GM12878 (cell line): Measurements from ENCODE around the gene SSH3. TPM values are rescaled to one million over a fixed set of nuclear protein-coding genes. Genes with fewer than 3 reads are reported as not detected.

Source experiments
- ATAC-seq: fragments of 200-7000 bp; cut with Tn5 transposase; 3 replicates; pipeline ENCODE4 v1.9.1; 2020; ENCODE audit warnings: mild to moderate bottlenecking, moderate library complexity
- BruUV-seq: library from RNA; stranded (reverse); fragments of 400-500 nt; replicated peaks from 2 replicates; lab custom pipeline; 2021; lab: Mats Ljungman, UMichigan
- CTCF ChIA-PET: fragments of 300-600 bp; sonication (Branson Sonifier 250); formaldehyde crosslinking; extraction: SDS; loops from one replicate; lab custom pipeline; 2021; ENCODE audit warnings: inconsistent platforms; lab: Yijun Ruan, JAX
- POLR2A ChIA-PET: fragments of 350-600 bp; formaldehyde crosslinking; extraction: SDS; loops from one replicate; lab custom pipeline; 2021; ENCODE audit warnings: inconsistent platforms; lab: Charles Lee
- RAD21 ChIA-PET: fragments of 300-600 bp; sonication (Branson Sonifier 250); formaldehyde crosslinking; loops from one replicate; lab custom pipeline; 2023; ENCODE audit warnings: antibody characterized with exemption; ENCODE audit not compliant: unreplicated experiment; lab: Charles Lee
- SMC1A ChIA-PET: fragments of 300-600 bp; sonication (Branson Sonifier 250); formaldehyde crosslinking; loops from one replicate; lab custom pipeline; 2023; ENCODE audit not compliant: unreplicated experiment, uncharacterized antibody; lab: Charles Lee
- DNase-seq: peaks from one replicate; pipeline ENCODE4 v3.0.0-alpha.2; 2011; ENCODE audit warnings: low read depth, low spot score
- FAIRE-seq: peaks from 3 replicates; lab custom pipeline; 2011; peaks lifted over from hg19 to GRCh38; lab: Jason Lieb, UNC
- H2AFZ ChIP-seq: 2 replicates; pipeline ENCODE4 v1.6.0; 2011; ENCODE audit warnings: low read depth, low read length, control low read depth; ENCODE audit not compliant: control insufficient read depth
- H3K27ac ChIP-seq: 2 replicates; pipeline ENCODE4 v1.5.1; 2011; ENCODE audit warnings: control low read depth; ENCODE audit not compliant: control insufficient read depth, insufficient read depth
- H3K27me3 ChIP-seq, 2 experiments: replicated peaks in 1 of 2; 2 replicates each; pipeline versions ENCODE4 v1.6.0 to v1.6.1; 2011; ENCODE audit warnings: low read length in 1 of 2; ENCODE audit not compliant: control insufficient read depth in 2 of 2, insufficient read depth in 2 of 2
- H3K36me3 ChIP-seq, 2 experiments: 2 replicates each; pipeline ENCODE4 v1.5.1; 2011; ENCODE audit warnings: low read length in 1 of 2; ENCODE audit not compliant: control insufficient read depth in 2 of 2, insufficient read depth in 2 of 2
- H3K4me1 ChIP-seq: 2 replicates; pipeline ENCODE4 v1.6.1; 2011; ENCODE audit warnings: mild to moderate bottlenecking, low read length, moderate library complexity, mixed read lengths; ENCODE audit not compliant: control insufficient read depth, insufficient read depth
- H3K4me2 ChIP-seq: 2 replicates; pipeline ENCODE4 v1.6.0; 2011; ENCODE audit warnings: control low read depth; ENCODE audit not compliant: control insufficient read depth, insufficient read depth
- H3K4me3 ChIP-seq: fragments of 200-600 bp; sonication (generic); 2 replicates; pipeline ENCODE4 v1.5.1; 2016
- H3K79me2 ChIP-seq: 2 replicates; pipeline ENCODE4 v1.6.0; 2011; ENCODE audit warnings: low read length; ENCODE audit not compliant: control insufficient read depth, insufficient read depth
- H3K9ac ChIP-seq: 2 replicates; pipeline ENCODE4 v1.8.0; 2011; ENCODE audit warnings: low read length, control low read depth, mixed read lengths; ENCODE audit not compliant: control insufficient read depth, insufficient read depth
- H3K9me3 ChIP-seq: replicated peaks from 3 replicates; pipeline ENCODE4 v1.5.1; 2011; ENCODE audit warnings: mild to moderate bottlenecking, low read length; ENCODE audit not compliant: control insufficient read depth, insufficient read depth
- H4K20me1 ChIP-seq: 2 replicates; pipeline ENCODE4 v1.6.0; 2011; ENCODE audit not compliant: control insufficient read depth, insufficient read depth
- BCL11A ChIP-seq: IDR thresholded peaks from 2 replicates; pipeline ENCODE4 v1.6.1; 2011; ENCODE audit warnings: low read depth, low read length
- EZH2 ChIP-seq: IDR thresholded peaks from 2 replicates; pipeline ENCODE4 v1.6.1; 2012; ENCODE audit warnings: low read depth, mild to moderate bottlenecking, control low read depth, inconsistent platforms, low read length, borderline replicate concordance; ENCODE audit not compliant: control insufficient read depth
- GATAD2B ChIP-seq: fragments of 450-650 bp; conservative IDR thresholded peaks from 2 replicates; pipeline ENCODE4 v1.6.1; 2017; ENCODE audit warnings: low read depth, mild to moderate bottlenecking, moderate library complexity
- IKZF1 ChIP-seq: fragments of 450-650 bp; conservative IDR thresholded peaks from 2 replicates; pipeline ENCODE4 v1.6.1; 2017; ENCODE audit warnings: antibody characterized with exemption, mild to moderate bottlenecking
- YBX1 ChIP-seq: fragments of 450-650 bp; IDR thresholded peaks from 2 replicates; pipeline ENCODE4 v1.6.1; 2016; ENCODE audit warnings: antibody characterized with exemption
- WGBS: methylation state at CpG from one replicate; pipeline ENCODE4 v1.1.6; 2016; ENCODE audit warnings: low lambda C conversion rate; ENCODE audit not compliant: insufficient replicate concordance, insufficient coverage; ENCODE audit errors: missing lambda C conversion rate; 5-methylcytosine and 5-hydroxymethylcytosine counted together
- in situ Hi-C: fragments of 300-500 bp; cut with MboI; formaldehyde crosslinking; loops from 9 replicates; pipeline ENCODE4 v1.14.3; 2018; ENCODE audit warnings: mixed read lengths
- intact Hi-C: fragments of 100-400 bp; cut with micrococcal nuclease; formaldehyde crosslinking; loops from one replicate; pipeline ENCODE4 v1.14.2; 2022; ENCODE audit not compliant: unreplicated experiment
- polyA plus RNA-seq, 11 experiments: library from polyadenylated mRNA; depleted of rRNA in 4 of 11; unstranded in 6 of 11; stranded (reverse) in 5 of 11; fragments of >200 nt; fragmentation: Nextera tagmentation in 4 of 11; fragmentation: Illumina TruSeq in 1 of 11; extraction: Ambion mirVana in 4 of 11; extraction: Trizol in 1 of 11; gene quantifications; 1 replicate in 1 of 11; 2 replicates in 10 of 11; pipeline versions ENCODE4 v1.2.1 to v1.2.3, GENCODE V29; 2011 to 2016; ENCODE audit warnings: inconsistent platforms in 2 of 11, missing spikeins in 2 of 11, low read depth in 1 of 11
- total RNA-seq, 4 experiments: library from RNA; depleted of rRNA in 3 of 4; stranded (reverse); fragments of >200 nt in 3 of 4; fragmentation: Illumina TruSeq in 1 of 4; extraction: Trizol in 1 of 4; gene quantifications; 2 replicates each; pipeline versions ENCODE4 v1.2.1 to v1.2.3, GENCODE V29; 2013 to 2021
- TF ChIP-seq, protein P1 (sequence below): IDR thresholded peaks from 2 replicates; pipeline ENCODE4 v1.6.1; 2012; ENCODE audit warnings: improper control_type of control experiment, low read depth, low read length; ENCODE audit not compliant: insufficient replicate concordance
- TF ChIP-seq, protein P2 (sequence below): fragments of 450-650 bp; IDR thresholded peaks from 2 replicates; pipeline ENCODE4 v1.6.1; 2017; ENCODE audit warnings: borderline replicate concordance

The SSH3 gene
- total and polyA plus RNA-seq, 10 of the 15 experiments (the other 5 are each of a cell fraction or from before 2014, with no cell fraction given), result 0.05 to 0.83 (median 0.28) TPM; not detected in 3

DNA sequence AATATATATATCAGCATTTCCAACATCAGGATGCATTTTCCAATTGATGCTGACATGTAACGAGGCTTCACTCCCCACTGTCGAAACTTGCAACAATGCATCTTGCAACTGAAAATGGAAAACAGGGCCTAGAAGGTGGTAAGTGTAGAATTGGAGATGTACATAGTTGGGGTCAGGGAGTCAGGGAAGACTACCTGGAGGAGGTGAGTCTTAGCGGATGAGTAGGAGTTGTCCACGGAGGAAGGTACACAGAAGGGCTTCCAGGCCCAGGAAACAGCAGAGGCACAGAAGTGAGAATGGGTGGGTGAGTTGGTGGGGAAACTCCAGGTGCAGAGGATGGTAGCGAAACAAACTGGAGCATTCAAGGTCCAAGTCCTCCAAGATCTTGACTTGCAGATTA, 39.1 kb upstream of the SSH3 start:
- peaks cover 31% of the 10 kb centered on the region for H3K79me2 ChIP-seq
- intact Hi-C loops, result loop anchor here (10.0 kb wide), 1 partner anchor 221 kb away; the partner anchor contains the start of gene AIP
- peaks cover 0 to 3% of the 10 kb centered on the region in 2 experiments; a peak in 1 of 4 replicates for H3K36me3 ChIP-seq
- no peak overlapping the region; the same call in 1 of the 2 replicates for H3K4me2 ChIP-seq
- DNase-seq (no peak), ATAC-seq (no peak), FAIRE-seq (no peak)
- peaks cover 25% of the 10 kb centered on the region for H3K4me1 ChIP-seq
- POLR2A ChIA-PET, result interaction anchor here (1.2 to 4.8 kb wide), 3 partner anchors 13 to 53 kb away, joined by 3 to 25 read pairs (median 8); no protein-coding TSS in a partner anchor
- H3K4me3 ChIP-seq, result no peak overlapping the region
- 83% methylated on average over 5 of the region's 5 CpGs for WGBS
- RAD21 ChIA-PET, result interaction anchor here (1.0 to 4.9 kb wide), 7 partner anchors 52 to 233 kb away, joined by 3 to 69 read pairs (median 7); partner anchors contain the start of gene POLD4
- no peaks in the 10 kb centered on the region for H3K9me3 ChIP-seq
- BruUV-seq, result no TSS peak
- CTCF ChIA-PET, result interaction anchor here (0.8 to 4.9 kb wide), 8 partner anchors 13 to 182 kb away, joined by 3 to 151 read pairs (median 18); partner anchors contain the start of gene ANKRD13D
- H3K9ac ChIP-seq, result no peak overlapping the region
- SMC1A ChIA-PET, result interaction anchor here (3.2 to 4.0 kb wide), 4 partner anchors 24 to 117 kb away, joined by 11 to 65 read pairs (median 24); partner anchors contain the start of gene POLD4
- H2AFZ ChIP-seq, result no peak overlapping the region
- no peak overlapping the region for H3K27ac ChIP-seq
- TF ChIP-seq, protein P1, sequence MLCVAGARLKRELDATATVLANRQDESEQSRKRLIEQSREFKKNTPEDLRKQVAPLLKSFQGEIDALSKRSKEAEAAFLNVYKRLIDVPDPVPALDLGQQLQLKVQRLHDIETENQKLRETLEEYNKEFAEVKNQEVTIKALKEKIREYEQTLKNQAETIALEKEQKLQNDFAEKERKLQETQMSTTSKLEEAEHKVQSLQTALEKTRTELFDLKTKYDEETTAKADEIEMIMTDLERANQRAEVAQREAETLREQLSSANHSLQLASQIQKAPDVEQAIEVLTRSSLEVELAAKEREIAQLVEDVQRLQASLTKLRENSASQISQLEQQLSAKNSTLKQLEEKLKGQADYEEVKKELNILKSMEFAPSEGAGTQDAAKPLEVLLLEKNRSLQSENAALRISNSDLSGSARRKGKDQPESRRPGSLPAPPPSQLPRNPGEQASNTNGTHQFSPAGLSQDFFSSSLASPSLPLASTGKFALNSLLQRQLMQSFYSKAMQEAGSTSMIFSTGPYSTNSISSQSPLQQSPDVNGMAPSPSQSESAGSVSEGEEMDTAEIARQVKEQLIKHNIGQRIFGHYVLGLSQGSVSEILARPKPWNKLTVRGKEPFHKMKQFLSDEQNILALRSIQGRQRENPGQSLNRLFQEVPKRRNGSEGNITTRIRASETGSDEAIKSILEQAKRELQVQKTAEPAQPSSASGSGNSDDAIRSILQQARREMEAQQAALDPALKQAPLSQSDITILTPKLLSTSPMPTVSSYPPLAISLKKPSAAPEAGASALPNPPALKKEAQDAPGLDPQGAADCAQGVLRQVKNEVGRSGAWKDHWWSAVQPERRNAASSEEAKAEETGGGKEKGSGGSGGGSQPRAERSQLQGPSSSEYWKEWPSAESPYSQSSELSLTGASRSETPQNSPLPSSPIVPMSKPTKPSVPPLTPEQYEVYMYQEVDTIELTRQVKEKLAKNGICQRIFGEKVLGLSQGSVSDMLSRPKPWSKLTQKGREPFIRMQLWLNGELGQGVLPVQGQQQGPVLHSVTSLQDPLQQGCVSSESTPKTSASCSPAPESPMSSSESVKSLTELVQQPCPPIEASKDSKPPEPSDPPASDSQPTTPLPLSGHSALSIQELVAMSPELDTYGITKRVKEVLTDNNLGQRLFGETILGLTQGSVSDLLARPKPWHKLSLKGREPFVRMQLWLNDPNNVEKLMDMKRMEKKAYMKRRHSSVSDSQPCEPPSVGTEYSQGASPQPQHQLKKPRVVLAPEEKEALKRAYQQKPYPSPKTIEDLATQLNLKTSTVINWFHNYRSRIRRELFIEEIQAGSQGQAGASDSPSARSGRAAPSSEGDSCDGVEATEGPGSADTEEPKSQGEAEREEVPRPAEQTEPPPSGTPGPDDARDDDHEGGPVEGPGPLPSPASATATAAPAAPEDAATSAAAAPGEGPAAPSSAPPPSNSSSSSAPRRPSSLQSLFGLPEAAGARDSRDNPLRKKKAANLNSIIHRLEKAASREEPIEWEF, result no peak
- TF ChIP-seq, protein P2, sequence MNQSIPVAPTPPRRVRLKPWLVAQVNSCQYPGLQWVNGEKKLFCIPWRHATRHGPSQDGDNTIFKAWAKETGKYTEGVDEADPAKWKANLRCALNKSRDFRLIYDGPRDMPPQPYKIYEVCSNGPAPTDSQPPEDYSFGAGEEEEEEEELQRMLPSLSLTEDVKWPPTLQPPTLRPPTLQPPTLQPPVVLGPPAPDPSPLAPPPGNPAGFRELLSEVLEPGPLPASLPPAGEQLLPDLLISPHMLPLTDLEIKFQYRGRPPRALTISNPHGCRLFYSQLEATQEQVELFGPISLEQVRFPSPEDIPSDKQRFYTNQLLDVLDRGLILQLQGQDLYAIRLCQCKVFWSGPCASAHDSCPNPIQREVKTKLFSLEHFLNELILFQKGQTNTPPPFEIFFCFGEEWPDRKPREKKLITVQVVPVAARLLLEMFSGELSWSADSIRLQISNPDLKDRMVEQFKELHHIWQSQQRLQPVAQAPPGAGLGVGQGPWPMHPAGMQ, result no peak
- 0 out of 2 replicates have a peak, but pooled peaks have one; percentile 19 for TF ChIP-seq IKZF1
- TF ChIP-seq EZH2, result no peak
- TF ChIP-seq GATAD2B, result no peak
- TF ChIP-seq YBX1, result no peak
- TF ChIP-seq BCL11A, result no peak
- in situ Hi-C loops, result loop anchor here (5.0 kb wide), 2 partner anchors 53 to 118 kb away; no protein-coding TSS in a partner anchor
- no peaks in the 10 kb centered on the region for H4K20me1 ChIP-seq
- H3K27me3 ChIP-seq, result no peaks in the 10 kb centered on the region
